Measurements from ENCODE around the gene LARP1B.
"Not testable (repeated sequence)": the region's sequence is repeated elsewhere in the genome, so short reads cannot be mapped to it uniquely, and the experiment has no call there.

The LARP1B gene

DNA sequence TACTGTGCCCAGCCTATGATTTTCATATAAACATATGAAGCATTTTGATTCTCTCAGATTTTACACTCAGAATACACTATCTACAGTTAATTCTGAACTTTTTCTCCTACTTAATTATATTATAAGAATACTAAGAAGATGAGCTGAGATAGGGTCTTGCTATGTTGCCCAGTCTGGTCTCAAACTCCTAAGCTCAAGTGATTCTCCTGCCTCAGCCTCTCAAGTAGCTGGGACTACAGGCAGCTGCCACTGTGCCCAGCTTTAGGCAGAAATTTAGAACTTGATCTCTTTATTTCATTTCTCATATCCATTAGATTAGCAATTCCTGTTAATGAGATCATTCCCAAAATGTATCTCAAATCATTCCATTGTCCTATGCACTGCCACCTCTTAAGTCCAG, 4.7 kb upstream of the LARP1B start:
- no peak for DNase-seq (ENCODE audit: low read depth, low spot score)
- Histone ChIP-seq H3K4me3 (ENCODE audit: low read length) (no peak overlapping the region), H3K27ac (ENCODE audit: low read length) (no peak overlapping the region), H3K9me3 (ENCODE audit: control insufficient read depth, insufficient read depth, low read length) (no peaks in the 10 kb centered on the region), H3K27me3 (ENCODE audit: control insufficient read depth, insufficient read depth, low read length) (no peaks in the 10 kb centered on the region), H3K36me3 (ENCODE audit: control insufficient read depth, insufficient read depth, low read length) (no peaks in the 10 kb centered on the region), H3K4me1 (ENCODE audit: control insufficient read depth, insufficient read depth, low read length) (no peaks in the 10 kb centered on the region)

DNA sequence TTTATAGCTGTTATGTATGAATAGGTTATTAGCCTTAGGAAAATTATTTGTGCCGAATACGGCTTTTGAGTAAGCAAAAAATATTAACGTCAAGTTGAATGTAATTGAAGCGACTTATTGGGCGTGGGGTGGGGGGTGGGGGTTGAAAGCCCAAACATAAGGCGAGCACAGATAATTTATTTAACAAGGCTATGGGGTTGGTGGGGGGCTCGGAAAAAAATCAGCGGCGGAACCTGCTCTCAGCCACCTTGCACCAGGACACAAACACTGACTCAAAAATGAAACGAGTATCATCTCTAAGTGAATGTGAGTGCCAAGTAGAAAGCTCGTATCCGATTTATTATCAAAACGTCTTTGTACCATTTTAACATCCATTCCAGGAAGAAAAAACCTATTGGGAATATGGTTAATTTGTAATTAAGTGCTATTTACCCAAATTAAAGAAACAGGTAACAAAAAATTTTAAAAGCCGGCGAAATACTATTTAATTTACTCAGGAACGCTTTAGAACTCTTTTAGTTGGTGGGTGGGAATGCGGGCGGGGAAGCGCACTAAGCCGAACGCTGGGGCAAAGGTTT, 902 bp upstream of the LARP1B start:
- WGBS (ENCODE audit: insufficient coverage, insufficient read length): no CpG with 5 or more reads among the region's 21 CpGs
- H3K4me3 ChIP-seq (ENCODE audit: low read length): peak overlapping the region; percentile 57; the same call in 1 of the 2 replicates
- no peaks in the 10 kb centered on the region for H3K27me3 ChIP-seq (ENCODE audit: control insufficient read depth, insufficient read depth, low read length)
- no peak overlapping the region for H3K27ac ChIP-seq (ENCODE audit: low read length)
- DNase-seq (ENCODE audit: low read depth, low spot score): no peak
- H3K4me1 ChIP-seq (ENCODE audit: control insufficient read depth, insufficient read depth, low read length): no peaks in the 10 kb centered on the region
- no peaks in the 10 kb centered on the region for H3K9me3 ChIP-seq (ENCODE audit: control insufficient read depth, insufficient read depth, low read length)
- no peaks in the 10 kb centered on the region for H3K36me3 ChIP-seq (ENCODE audit: control insufficient read depth, insufficient read depth, low read length)

DNA sequence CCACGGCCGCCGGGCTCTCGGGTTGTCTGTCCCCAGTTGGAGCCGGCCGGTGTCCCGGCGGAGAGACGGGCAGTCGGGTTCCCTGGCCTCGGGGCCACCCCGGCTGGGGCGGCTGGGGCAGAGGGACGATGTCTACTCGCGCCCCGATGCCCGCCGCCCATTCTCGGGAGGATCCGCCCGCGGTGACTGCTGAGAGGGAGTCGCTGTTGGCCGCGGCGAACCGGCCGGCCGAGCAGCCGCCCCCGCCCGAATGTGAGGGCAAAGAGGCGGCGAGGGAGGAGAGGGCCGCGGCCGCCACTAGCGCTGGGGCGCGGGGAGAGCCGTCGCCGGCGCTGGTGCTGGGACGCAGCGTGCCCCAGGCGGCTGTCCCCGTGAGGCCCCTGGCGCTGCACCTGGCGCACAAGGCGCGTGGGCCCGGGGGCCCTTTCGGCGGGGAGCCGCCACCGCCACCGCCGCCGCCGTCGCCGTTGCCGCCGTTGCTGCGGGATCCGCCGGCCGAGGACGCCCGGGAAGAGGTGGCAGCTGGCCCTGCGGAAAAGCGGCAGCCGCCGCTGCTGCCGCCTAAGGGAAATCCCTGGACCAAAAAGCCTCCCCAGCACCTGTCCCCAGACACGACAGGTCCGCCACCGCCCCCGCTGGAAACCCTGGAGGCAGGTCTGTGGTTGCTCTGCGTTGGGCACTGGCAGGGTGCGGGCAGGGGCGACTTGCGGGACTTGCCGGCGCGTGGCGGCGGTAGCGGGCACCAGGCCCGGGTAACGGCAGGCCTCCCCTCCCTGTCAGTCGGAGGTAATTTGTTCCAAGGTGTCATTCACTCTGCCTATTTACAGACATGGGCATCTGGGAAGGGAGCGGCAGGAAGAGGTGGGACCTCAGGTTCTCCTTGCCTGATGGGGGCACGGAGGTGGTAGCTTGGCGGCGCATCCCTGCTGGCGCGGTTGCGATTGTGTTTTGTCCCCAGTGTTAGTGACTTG, 739 bp downstream of the LARP1B start:
- no CpG with 5 or more reads among the region's 101 CpGs for WGBS (ENCODE audit: insufficient coverage, insufficient read length)

DNA sequence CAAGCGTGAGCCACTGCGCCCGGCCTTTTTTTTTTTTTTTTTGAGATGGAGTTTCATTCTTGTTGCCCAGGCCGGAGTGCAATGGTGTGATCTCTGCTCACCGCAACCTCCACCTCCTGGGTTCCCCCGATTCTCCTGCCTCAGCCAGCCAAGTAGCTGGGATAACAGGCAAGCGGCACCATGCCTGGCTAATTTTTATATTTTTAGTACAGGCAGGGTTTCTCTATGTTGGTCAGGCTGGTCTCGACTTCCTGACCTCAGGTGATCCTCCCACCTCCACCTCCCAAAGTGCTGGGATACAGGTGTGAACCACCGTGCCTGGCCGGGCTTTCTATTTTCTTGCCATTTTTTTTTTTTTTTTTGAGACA, 5.3 kb downstream of the LARP1B start:
- not testable (repeated sequence) for H3K27ac ChIP-seq (ENCODE audit: low read length); H3K4me1 ChIP-seq (ENCODE audit: control insufficient read depth, insufficient read depth, low read length); H3K4me3 ChIP-seq (ENCODE audit: low read length); H3K27me3 ChIP-seq (ENCODE audit: control insufficient read depth, insufficient read depth, low read length); DNase-seq (ENCODE audit: low read depth, low spot score); H3K9me3 ChIP-seq (ENCODE audit: control insufficient read depth, insufficient read depth, low read length); H3K36me3 ChIP-seq (ENCODE audit: control insufficient read depth, insufficient read depth, low read length)
- WGBS (ENCODE audit: insufficient coverage, insufficient read length): no CpG with 5 or more reads among the region's 10 CpGs

More for the DNA sequence above, 739 bp downstream of the LARP1B start:
- no peaks in the 10 kb centered on the region for H3K4me1 ChIP-seq (ENCODE audit: control insufficient read depth, insufficient read depth, low read length)
- H3K27ac ChIP-seq (ENCODE audit: low read length): no peak overlapping the region
- no peak for DNase-seq (ENCODE audit: low read depth, low spot score)
- no peaks in the 10 kb centered on the region for H3K36me3 ChIP-seq (ENCODE audit: control insufficient read depth, insufficient read depth, low read length)
- H3K4me3 ChIP-seq (ENCODE audit: low read length): peak overlapping the region; percentile 57
- H3K9me3 ChIP-seq (ENCODE audit: control insufficient read depth, insufficient read depth, low read length): no peaks in the 10 kb centered on the region
- no peaks in the 10 kb centered on the region for H3K27me3 ChIP-seq (ENCODE audit: control insufficient read depth, insufficient read depth, low read length)

DNA sequence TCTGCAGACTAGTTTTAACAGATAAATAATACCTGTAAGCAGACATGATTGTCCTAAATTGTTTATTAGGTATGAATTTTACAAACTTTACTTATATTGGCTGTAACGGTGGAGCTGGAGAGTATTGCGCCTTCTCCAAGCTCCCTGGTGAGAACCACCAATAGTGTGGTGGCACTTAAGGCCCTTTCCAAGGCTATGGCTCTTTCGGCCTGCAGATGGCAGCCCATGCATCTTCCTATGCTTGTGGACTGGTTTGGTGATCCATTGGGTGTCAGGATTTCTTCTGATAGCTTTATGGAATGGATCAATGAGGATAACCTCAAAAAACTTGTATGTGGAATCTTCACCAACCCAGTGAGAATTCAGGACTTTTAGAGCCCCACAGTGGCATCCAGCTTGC, 7.8 kb downstream of the LARP1B start:
- Histone ChIP-seq H3K27me3 (ENCODE audit: control insufficient read depth, insufficient read depth, low read length) (no peaks in the 10 kb centered on the region), H3K9me3 (ENCODE audit: control insufficient read depth, insufficient read depth, low read length) (no peaks in the 10 kb centered on the region), H3K4me1 (ENCODE audit: control insufficient read depth, insufficient read depth, low read length) (no peaks in the 10 kb centered on the region), H3K4me3 (ENCODE audit: low read length) (no peak overlapping the region), H3K36me3 (ENCODE audit: control insufficient read depth, insufficient read depth, low read length) (no peaks in the 10 kb centered on the region), H3K27ac (ENCODE audit: low read length) (no peak overlapping the region)
- no CpG with 5 or more reads among the region's 3 CpGs for WGBS (ENCODE audit: insufficient coverage, insufficient read length)
- no peak for DNase-seq (ENCODE audit: low read depth, low spot score)

DNA sequence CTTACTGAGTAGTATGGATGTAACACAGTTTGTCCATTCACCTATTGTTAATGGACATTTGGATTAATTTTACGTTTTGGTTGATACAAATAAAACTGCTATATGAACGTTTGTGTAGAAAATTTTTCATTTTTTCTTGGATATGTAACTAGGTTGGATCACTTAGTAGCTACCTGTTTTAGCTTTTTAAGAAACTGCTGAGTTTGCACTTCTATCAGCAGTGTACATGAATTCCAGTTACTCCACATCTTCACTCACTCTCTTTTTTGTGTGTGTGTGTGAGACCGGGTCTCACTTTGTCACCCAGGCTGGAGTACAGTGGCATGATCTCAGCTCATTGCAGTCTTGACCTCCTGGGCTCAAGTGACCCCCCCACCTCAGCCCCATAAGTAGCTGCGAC, 15.4 kb downstream of the LARP1B start:
- WGBS (ENCODE audit: insufficient coverage, insufficient read length): no CpG with 5 or more reads among the region's 4 CpGs
- DNase-seq (ENCODE audit: low read depth, low spot score): no peak
- H3K9me3 ChIP-seq (ENCODE audit: control insufficient read depth, insufficient read depth, low read length): no peaks in the 10 kb centered on the region
- H3K4me1 ChIP-seq (ENCODE audit: control insufficient read depth, insufficient read depth, low read length): no peaks in the 10 kb centered on the region
- H3K36me3 ChIP-seq (ENCODE audit: control insufficient read depth, insufficient read depth, low read length): peaks cover 14% of the 10 kb centered on the region; the same call in 1 of the 2 replicates
- H3K4me3 ChIP-seq (ENCODE audit: low read length): no peak overlapping the region
- no peaks in the 10 kb centered on the region for H3K27me3 ChIP-seq (ENCODE audit: control insufficient read depth, insufficient read depth, low read length)
- H3K27ac ChIP-seq (ENCODE audit: low read length): no peak overlapping the region

DNA sequence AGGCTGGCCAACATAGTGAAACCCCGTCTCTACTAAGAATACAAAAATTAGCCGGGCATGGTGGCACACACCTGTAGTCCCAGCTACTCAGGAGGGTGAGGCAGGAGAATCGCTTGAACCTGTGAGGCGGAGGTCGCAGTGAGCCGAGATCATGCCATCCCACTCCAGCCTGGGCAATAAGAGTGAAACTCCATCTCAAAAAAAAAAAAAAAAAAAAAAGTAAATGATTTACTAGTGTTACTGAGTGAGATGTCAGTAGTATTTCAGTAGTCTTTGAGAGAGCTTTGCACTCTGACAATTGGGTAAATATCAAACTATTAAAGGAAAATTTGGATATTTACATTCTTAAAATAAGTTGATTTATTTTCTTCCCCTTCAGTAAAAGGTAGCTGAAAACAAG, 34.2 kb downstream of the LARP1B start:
- no CpG with 5 or more reads among the region's 6 CpGs for WGBS (ENCODE audit: insufficient coverage, insufficient read length)
- not testable (repeated sequence) for H3K4me1 ChIP-seq (ENCODE audit: control insufficient read depth, insufficient read depth, low read length); H3K9me3 ChIP-seq (ENCODE audit: control insufficient read depth, insufficient read depth, low read length); DNase-seq (ENCODE audit: low read depth, low spot score); H3K27ac ChIP-seq (ENCODE audit: low read length); H3K27me3 ChIP-seq (ENCODE audit: control insufficient read depth, insufficient read depth, low read length); H3K36me3 ChIP-seq (ENCODE audit: control insufficient read depth, insufficient read depth, low read length); H3K4me3 ChIP-seq (ENCODE audit: low read length)

DNA sequence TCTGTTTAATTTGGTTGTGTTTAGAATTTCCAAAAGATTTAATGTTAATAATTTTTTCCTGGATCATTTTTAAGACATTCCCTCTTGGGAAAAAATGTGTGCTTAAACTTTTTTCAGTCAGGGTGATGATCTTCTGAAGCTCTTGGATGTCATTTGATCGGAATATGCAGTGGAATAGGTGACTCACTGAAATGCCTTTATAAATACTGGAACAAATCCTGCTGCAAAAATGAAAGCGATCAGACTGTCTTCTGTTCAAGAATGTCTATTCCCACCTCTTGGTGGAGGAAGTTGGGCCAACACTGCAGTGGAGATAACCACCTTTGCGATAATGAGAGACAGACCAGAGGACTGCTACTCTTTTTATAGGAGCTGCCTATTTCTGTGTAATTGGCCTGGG, 46.7 kb downstream of the LARP1B start:
- WGBS (ENCODE audit: insufficient coverage, insufficient read length): no CpG with 5 or more reads among the region's 3 CpGs
- H3K36me3 ChIP-seq (ENCODE audit: control insufficient read depth, insufficient read depth, low read length): peaks cover 2% of the 10 kb centered on the region; the same call in 1 of the 2 replicates
- H3K4me3 ChIP-seq (ENCODE audit: low read length): no peak overlapping the region
- no peak overlapping the region for H3K27ac ChIP-seq (ENCODE audit: low read length)
- DNase-seq (ENCODE audit: low read depth, low spot score): no peak
- no peaks in the 10 kb centered on the region for H3K9me3 ChIP-seq (ENCODE audit: control insufficient read depth, insufficient read depth, low read length)
- no peaks in the 10 kb centered on the region for H3K4me1 ChIP-seq (ENCODE audit: control insufficient read depth, insufficient read depth, low read length)
- no peaks in the 10 kb centered on the region for H3K27me3 ChIP-seq (ENCODE audit: control insufficient read depth, insufficient read depth, low read length)

DNA sequence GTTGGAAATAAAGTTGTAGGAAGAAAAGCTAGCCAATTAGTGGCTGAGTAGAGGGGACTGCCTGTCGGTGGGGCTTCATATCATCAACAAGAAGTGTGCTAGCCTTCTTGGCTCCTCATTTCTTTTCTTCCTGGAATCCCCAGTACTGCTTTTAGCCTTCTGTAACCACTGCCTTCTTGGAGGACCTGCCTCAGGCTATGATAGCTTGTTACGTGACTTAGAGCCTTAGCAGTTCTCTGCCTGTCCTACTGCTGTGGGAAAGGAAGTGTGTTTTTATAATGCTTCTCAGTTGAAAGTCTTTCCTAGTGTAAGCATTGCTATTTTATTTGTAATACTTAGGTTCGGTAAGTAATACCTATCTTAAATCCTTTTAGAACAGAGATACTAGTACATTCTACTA, 61.9 kb downstream of the LARP1B start:
- no CpG with 5 or more reads among the region's 3 CpGs for WGBS (ENCODE audit: insufficient coverage, insufficient read length)
- Histone ChIP-seq H3K36me3 (ENCODE audit: control insufficient read depth, insufficient read depth, low read length) (no peaks in the 10 kb centered on the region), H3K4me1 (ENCODE audit: control insufficient read depth, insufficient read depth, low read length) (no peaks in the 10 kb centered on the region), H3K27ac (ENCODE audit: low read length) (no peak overlapping the region), H3K27me3 (ENCODE audit: control insufficient read depth, insufficient read depth, low read length) (no peaks in the 10 kb centered on the region), H3K9me3 (ENCODE audit: control insufficient read depth, insufficient read depth, low read length) (no peaks in the 10 kb centered on the region), H3K4me3 (ENCODE audit: low read length) (no peak overlapping the region)
- DNase-seq (ENCODE audit: low read depth, low spot score): no peak

DNA sequence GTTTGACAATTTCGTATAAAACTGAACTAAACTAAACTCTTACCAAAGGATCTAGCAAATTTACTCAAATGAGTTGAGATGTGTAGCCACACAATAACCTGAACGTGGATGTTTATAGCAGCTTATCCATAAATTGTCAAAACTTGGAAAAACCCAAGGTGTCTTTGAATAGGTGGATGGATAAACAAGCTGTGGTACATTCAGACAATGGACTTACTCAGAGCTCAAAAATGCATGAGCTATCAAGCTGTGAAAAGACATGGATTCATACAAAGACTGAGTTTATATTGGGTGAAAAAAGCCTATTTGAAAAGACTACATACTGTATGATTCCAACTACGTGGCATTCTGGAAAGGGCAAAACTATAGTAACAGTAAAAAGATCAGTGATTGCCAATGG, 69.5 kb downstream of the LARP1B start:
- DNase-seq (ENCODE audit: low read depth, low spot score): no peak
- Histone ChIP-seq H3K4me1 (ENCODE audit: control insufficient read depth, insufficient read depth, low read length) (no peaks in the 10 kb centered on the region), H3K27me3 (ENCODE audit: control insufficient read depth, insufficient read depth, low read length) (no peaks in the 10 kb centered on the region; the same call in 1 of the 2 replicates), H3K27ac (ENCODE audit: low read length) (no peak overlapping the region), H3K4me3 (ENCODE audit: low read length) (no peak overlapping the region), H3K36me3 (ENCODE audit: control insufficient read depth, insufficient read depth, low read length) (no peaks in the 10 kb centered on the region), H3K9me3 (ENCODE audit: control insufficient read depth, insufficient read depth, low read length) (no peaks in the 10 kb centered on the region)
- WGBS (ENCODE audit: insufficient coverage, insufficient read length): no CpG with 5 or more reads among the region's 3 CpGs
